PC-3 (cell line): ENCODE measurements around the gene PPARG. TPM values are rescaled to one million over a fixed set of nuclear protein-coding genes. Genes with fewer than 3 reads are reported as not detected.
A peak's percentile ranks its signal among the peaks of the same experiment; 100 is the strongest.

Experiments used
- ATAC-seq: fragments of 200-7000 bp; cut with Tn5 transposase; 2 replicates; pipeline ENCODE4 v1.9.1; 2020; ENCODE audit warnings: mild to moderate bottlenecking, moderate library complexity
- BruUV-seq: library from RNA; stranded (reverse); fragments of 400-500 nt; replicated peaks from 2 replicates; lab custom pipeline; 2021; lab: Mats Ljungman, UMichigan
- CTCF ChIA-PET: fragments of 300-600 bp; sonication (Branson Sonifier 250); formaldehyde crosslinking; loops from one replicate; lab custom pipeline; 2022; ENCODE audit warnings: antibody characterized with exemption; lab: Charles Lee
- POLR2A ChIA-PET: fragments of 300-600 bp; sonication (Branson Sonifier 250); formaldehyde crosslinking; loops from one replicate; lab custom pipeline; 2022; ENCODE audit warnings: antibody characterized with exemption; ENCODE audit not compliant: unreplicated experiment; lab: Charles Lee
- DNase-seq: peaks from one replicate; pipeline ENCODE4 v3.0.0-alpha.2; 2015
- H2AFZ ChIP-seq: fragments of 300-600 bp; sonication (generic); 2 replicates; pipeline ENCODE4 v1.6.0; 2016; ENCODE audit warnings: antibody characterized with exemption, low read length
- H3F3A ChIP-seq: fragments of 300-600 bp; sonication (generic); one replicate; pipeline ENCODE4 v1.6.0; 2017; ENCODE audit warnings: antibody characterized with exemption, low read length, control low read depth, mild to moderate bottlenecking; ENCODE audit not compliant: unreplicated experiment
- H3K27ac ChIP-seq: fragments of 300-600 bp; sonication (generic); 2 replicates; pipeline ENCODE4 v1.5.1; 2016; ENCODE audit warnings: mild to moderate bottlenecking, low read length
- H3K27me3 ChIP-seq: fragments of 300-600 bp; sonication (generic); 2 replicates; pipeline ENCODE4 v1.6.1; 2016; ENCODE audit warnings: low read length, mixed read lengths
- H3K36me3 ChIP-seq: fragments of 300-600 bp; sonication (generic); 2 replicates; pipeline ENCODE4 v1.6.1; 2016; ENCODE audit warnings: low read depth, mixed run types, low read length, mixed read lengths
- H3K4me1 ChIP-seq: fragments of 300-600 bp; sonication (generic); 2 replicates; pipeline ENCODE4 v1.5.1; 2016; ENCODE audit warnings: low read length; ENCODE audit not compliant: insufficient read depth
- H3K4me2 ChIP-seq: fragments of 300-600 bp; sonication (generic); 2 replicates; pipeline ENCODE4 v1.6.0; 2016; ENCODE audit warnings: low read length
- H3K4me3 ChIP-seq: fragments of 300-600 bp; sonication (generic); 2 replicates; pipeline ENCODE4 v1.5.1; 2016; ENCODE audit warnings: mild to moderate bottlenecking, low read length, mixed read lengths
- H3K79me2 ChIP-seq: fragments of 300-600 bp; sonication (generic); 2 replicates; pipeline ENCODE4 v1.6.1; 2017; ENCODE audit warnings: low read length, mixed read lengths
- H3K9ac ChIP-seq: fragments of 300-600 bp; sonication (generic); 2 replicates; pipeline ENCODE4 v1.6.0; 2016; ENCODE audit warnings: mild to moderate bottlenecking, low read length
- H3K9me2 ChIP-seq: fragments of 300-600 bp; sonication (generic); replicated peaks from 2 replicates; pipeline ENCODE4 v1.6.1; 2016; ENCODE audit warnings: mixed run types, low read length, mixed read lengths
- H3K9me3 ChIP-seq: fragments of 300-600 bp; sonication (generic); 2 replicates; pipeline ENCODE4 v1.6.1; 2016; ENCODE audit warnings: low read length, mixed read lengths
- H4K20me1 ChIP-seq: fragments of 300-600 bp; sonication (generic); 2 replicates; pipeline ENCODE4 v1.6.1; 2016; ENCODE audit warnings: low read length, mixed read lengths
- EZH2 ChIP-seq: fragments of 300-600 bp; sonication (generic); IDR thresholded peaks from one replicate; pipeline ENCODE4 v1.6.1; 2017; ENCODE audit warnings: antibody characterized with exemption, mild to moderate bottlenecking, low read length; ENCODE audit not compliant: unreplicated experiment
- EZH2phosphoT487 ChIP-seq: fragments of 300-600 bp; sonication (generic); IDR thresholded peaks from 2 replicates; pipeline ENCODE4 v1.6.1; 2018; ENCODE audit warnings: mild to moderate bottlenecking, antibody characterized with exemption, low read length, borderline replicate concordance
- intact Hi-C: fragments of 100-400 bp; cut with micrococcal nuclease; formaldehyde crosslinking; loops from 2 replicates; pipeline ENCODE4 v1.9.0; 2023
- total RNA-seq: library from RNA; depleted of rRNA; stranded (reverse); fragments of >200 nt; gene quantifications from 2 replicates; pipeline ENCODE4 v1.2.3, GENCODE V29; 2014
- TF ChIP-seq, protein P1 (sequence below): fragments of 300-600 bp; sonication (generic); conservative IDR thresholded peaks from 2 replicates; pipeline ENCODE4 v1.5.1; 2017; ENCODE audit warnings: antibody characterized with exemption, low read depth, mild to moderate bottlenecking, low read length

Gene PPARG
- total RNA-seq, 1 experiment from 2014 or later, result 250 TPM

DNA sequence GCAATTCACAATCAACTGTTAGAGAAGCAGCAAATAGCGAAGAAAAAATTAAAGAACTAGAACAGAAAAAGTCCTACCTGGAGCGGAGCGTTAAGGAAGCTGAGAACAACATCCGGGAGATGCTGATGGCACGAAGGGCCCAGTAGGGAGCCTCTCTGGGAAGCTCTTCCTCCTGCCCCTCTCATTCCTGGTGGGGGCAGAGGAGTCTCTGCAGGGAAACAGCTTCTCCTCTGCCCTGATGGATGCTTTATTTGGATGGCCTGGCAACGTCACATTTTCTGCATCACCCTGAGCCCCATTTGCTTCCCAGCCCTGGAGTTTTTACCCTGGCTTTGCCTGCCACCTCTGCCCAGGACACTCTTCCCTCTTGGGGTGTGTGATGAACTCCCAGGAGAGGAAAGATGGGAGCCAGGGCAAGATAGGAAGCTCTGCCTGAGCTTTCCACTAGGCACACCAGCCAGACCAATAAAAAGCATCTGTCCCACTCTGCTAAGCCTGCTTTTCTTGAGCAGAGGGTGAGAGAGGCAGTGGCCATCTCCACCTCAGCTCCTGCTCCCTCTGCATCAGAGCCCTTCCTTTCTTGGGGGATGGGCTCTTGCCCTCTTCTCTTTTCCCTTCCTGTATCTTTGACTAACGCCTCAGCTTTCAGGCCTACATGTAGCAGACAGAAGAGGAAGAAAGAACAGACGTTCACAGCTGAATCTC lies 39.4 kb downstream of the PPARG start:
- no peaks in the 10 kb centered on the region for H3K27me3 ChIP-seq
- no peak for TF ChIP-seq EZH2
- TF ChIP-seq EZH2phosphoT487, result no peak
- TF ChIP-seq, protein P1, sequence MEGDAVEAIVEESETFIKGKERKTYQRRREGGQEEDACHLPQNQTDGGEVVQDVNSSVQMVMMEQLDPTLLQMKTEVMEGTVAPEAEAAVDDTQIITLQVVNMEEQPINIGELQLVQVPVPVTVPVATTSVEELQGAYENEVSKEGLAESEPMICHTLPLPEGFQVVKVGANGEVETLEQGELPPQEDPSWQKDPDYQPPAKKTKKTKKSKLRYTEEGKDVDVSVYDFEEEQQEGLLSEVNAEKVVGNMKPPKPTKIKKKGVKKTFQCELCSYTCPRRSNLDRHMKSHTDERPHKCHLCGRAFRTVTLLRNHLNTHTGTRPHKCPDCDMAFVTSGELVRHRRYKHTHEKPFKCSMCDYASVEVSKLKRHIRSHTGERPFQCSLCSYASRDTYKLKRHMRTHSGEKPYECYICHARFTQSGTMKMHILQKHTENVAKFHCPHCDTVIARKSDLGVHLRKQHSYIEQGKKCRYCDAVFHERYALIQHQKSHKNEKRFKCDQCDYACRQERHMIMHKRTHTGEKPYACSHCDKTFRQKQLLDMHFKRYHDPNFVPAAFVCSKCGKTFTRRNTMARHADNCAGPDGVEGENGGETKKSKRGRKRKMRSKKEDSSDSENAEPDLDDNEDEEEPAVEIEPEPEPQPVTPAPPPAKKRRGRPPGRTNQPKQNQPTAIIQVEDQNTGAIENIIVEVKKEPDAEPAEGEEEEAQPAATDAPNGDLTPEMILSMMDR, result no peak
- H3K79me2 ChIP-seq, result peaks cover 89% of the 10 kb centered on the region
- no peaks in the 10 kb centered on the region for H3K4me1 ChIP-seq
- BruUV-seq, result no TSS peak
- intact Hi-C loops, result no loop called here
- no peak overlapping the region for H3K4me2 ChIP-seq
- DNase-seq (no peak), ATAC-seq (no peak)
- no peak overlapping the region for H3K9ac ChIP-seq
- no peaks in the 10 kb centered on the region for H3K9me2 ChIP-seq
- H4K20me1 ChIP-seq, result peaks cover 9% of the 10 kb centered on the region; the same call in 1 of the 2 replicates
- POLR2A ChIA-PET, result no interaction called here
- H3K36me3 ChIP-seq, result peaks cover 71% of the 10 kb centered on the region
- H3F3A ChIP-seq, result peaks cover 11% of the 10 kb centered on the region
- no peak overlapping the region for H2AFZ ChIP-seq
- no peak overlapping the region for H3K4me3 ChIP-seq
- no peaks in the 10 kb centered on the region for H3K9me3 ChIP-seq
- no peak overlapping the region for H3K27ac ChIP-seq
- CTCF ChIA-PET, result no interaction called here

DNA sequence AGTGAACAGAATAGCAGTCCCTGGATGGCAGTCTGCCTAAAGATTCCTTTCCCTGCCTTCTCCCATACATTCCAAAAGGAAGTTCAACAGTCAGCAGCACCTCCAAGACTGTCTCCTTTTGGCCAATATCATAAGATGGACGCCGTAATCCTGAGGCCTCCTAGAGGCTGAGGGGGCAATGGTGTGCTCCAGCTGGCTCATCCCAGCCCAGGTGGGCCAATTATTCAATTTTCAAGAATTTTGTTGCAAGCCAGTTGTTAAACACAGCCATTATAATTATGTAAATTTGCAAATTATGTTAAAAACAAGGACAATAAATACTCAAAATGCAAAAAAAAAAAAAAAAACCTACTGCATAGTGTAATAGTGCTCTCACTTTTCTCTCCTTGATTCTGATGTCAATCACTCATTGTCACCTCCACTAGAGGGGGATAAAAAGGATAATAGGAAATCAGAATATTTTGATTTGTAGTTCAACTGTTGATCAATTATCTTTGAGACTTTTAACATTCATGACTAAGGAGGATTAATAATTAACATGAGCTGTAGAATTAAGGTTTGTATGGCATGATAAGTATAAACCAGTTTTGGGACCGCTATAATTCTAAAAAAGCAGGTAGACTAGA lies 40.1 kb downstream of the PPARG start:
- POLR2A ChIA-PET, result no interaction called here
- H3K4me2 ChIP-seq, result no peak overlapping the region
- H3K36me3 ChIP-seq, result peaks cover 69% of the 10 kb centered on the region
- no peak for TF ChIP-seq EZH2
- TF ChIP-seq, protein P1, result peak; percentile 40; the same call in 1 of the 2 replicates
- no peaks in the 10 kb centered on the region for H3K27me3 ChIP-seq
- H3K9me2 ChIP-seq, result no peaks in the 10 kb centered on the region
- CTCF ChIA-PET, result no interaction called here
- H3K4me3 ChIP-seq, result no peak overlapping the region
- no peaks in the 10 kb centered on the region for H3K4me1 ChIP-seq
- H4K20me1 ChIP-seq, result peaks cover 9% of the 10 kb centered on the region; the same call in 1 of the 2 replicates
- ATAC-seq, result no peak
- H3K79me2 ChIP-seq, result peaks cover 89% of the 10 kb centered on the region
- H3K27ac ChIP-seq, result no peak overlapping the region
- intact Hi-C loops, result no loop called here
- no peak for DNase-seq
- H3F3A ChIP-seq, result peaks cover 11% of the 10 kb centered on the region
- no peaks in the 10 kb centered on the region for H3K9me3 ChIP-seq
- no TSS peak for BruUV-seq
- H3K9ac ChIP-seq, result no peak overlapping the region
- no peak overlapping the region for H2AFZ ChIP-seq

DNA sequence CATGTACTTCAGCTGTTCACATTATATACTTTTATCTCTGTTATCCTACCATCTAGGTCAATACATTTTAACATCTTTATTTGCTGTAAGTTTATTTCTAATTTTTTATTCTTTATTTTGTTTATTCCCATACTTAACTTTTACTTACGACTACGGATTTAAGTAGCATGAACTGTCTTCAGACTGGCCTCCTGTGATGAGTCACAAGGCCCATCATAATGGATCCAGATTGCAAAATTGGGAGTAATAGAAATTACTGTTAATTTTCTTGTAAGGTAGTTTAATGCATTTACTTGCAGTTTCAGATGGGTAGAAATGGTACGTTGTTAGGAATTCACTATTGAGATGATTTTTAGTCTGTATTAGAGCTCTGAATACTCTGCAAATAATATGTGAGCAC lies 45.9 kb downstream of the PPARG start:
- no TSS peak for BruUV-seq

More for the DNA sequence above, 45.9 kb downstream of the PPARG start:
- Histone ChIP-seq H3K36me3 (peaks cover 71% of the 10 kb centered on the region), H3K9ac (no peak overlapping the region), H3K79me2 (peaks cover 99% of the 10 kb centered on the region), H4K20me1 (peaks cover 9% of the 10 kb centered on the region; the same call in 1 of the 2 replicates), H3F3A (peaks cover 1% of the 10 kb centered on the region), H3K9me3 (no peaks in the 10 kb centered on the region), H2AFZ (no peak overlapping the region), H3K4me3 (no peak overlapping the region), H3K27me3 (no peaks in the 10 kb centered on the region), H3K27ac (no peak overlapping the region), H3K9me2 (no peaks in the 10 kb centered on the region), H3K4me2 (no peak overlapping the region), H3K4me1 (peaks cover 31% of the 10 kb centered on the region)
- CTCF ChIA-PET, result no interaction called here
- POLR2A ChIA-PET, result no interaction called here
- intact Hi-C loops, result no loop called here
- DNase-seq, result no peak
- ATAC-seq, result no peak
- TF ChIP-seq, protein P1, result no peak
- TF ChIP-seq EZH2 (no peak), EZH2phosphoT487 (no peak)
